AG08395 (cell line): ENCODE data around the gene TNFAIP3.
"Not testable (repeated sequence)": the region's sequence is repeated elsewhere in the genome, so short reads cannot be mapped to it uniquely, and the experiment has no call there.

Source experiments
- DNase-seq: peaks from one replicate; pipeline ENCODE4 v3.0.0; 2012; ENCODE audit warnings: mixed read lengths, low spot score

The TNFAIP3 gene

DNA sequence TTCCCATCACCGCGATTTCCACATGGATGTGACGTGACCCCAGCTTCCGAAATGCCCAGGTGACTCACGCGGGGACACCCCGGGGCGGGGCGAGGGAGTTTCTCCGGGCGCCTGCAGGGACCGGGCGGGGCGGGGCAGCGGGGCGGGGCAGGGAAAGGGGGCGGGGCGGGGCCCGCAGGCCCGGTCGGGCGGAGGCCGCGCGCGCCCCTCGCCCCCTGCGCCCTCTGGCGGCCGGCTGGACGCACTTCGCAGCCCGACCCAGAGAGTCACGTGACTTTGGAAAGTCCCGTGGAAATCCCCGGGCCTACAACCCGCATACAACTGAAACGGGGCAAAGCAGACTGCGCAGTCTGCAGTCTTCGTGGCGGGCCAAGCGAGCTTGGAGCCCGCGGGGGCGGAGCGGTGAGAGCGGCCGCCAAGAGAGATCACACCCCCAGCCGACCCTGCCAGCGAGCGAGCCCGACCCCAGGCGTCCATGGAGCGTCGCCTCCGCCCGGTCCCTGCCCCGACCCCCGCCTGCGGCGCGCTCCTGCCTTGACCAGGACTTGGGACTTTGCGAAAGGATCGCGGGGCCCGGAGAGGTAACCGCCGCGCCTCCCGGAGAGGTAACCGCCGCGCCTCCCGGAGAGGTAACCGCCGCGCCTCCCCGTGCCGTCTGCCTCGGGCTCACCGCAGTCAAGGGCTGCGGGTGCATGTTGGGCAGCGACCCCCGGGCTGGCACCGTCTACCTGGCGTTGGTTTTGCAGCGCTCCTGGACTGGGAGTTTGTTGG, at the start of gene TNFAIP3:
TSS of gene TNFAIP3 (plus strand) at position 346 of the 771 bp plus-strand sequence. CDS start 3,969 bp downstream, outside the sequence.
- peak; percentile 97 for DNase-seq

DNA sequence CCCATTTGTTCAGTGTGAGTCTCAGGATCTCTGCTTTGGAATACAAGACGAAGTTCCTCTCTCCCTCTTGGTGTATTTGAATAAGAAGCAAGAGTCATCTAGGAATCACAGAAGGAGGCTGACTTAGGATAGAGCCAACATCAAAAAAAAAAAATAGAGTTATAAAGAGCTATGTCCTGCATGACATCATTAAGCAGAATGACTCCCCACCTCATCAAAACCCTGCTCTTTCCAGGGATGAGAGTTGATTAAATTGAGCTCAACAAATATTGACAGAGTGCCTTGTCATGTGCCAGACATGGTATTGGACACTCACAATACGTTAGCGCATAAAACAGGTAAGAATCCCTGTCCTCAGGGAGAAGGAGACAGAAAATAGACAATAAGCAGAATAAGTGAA, 48.6 kb upstream of the TNFAIP3 start:
- DNase-seq = no peak

DNA sequence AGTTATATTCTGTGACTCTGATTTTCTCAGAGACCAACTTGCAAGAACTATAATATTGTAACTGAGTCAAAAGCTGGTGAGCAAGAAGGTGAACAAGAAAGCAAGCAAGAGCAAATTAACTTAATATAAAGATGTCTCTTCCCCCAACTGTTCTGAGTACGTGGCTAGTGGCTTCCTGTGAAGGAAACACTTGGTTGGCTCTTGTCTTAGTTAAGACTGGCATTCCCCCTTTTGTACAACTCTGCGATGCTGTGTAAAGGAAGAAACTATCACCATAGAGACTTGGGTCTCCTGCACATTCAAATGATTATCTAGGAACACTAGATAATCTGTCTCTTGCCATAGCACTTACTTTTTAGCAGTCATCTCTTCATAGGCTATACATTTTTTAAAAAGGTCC, 47.3 kb upstream of the TNFAIP3 start:
- DNase-seq = no peak

GRCh38 chr6:137820425-137820824, 46.6 kb upstream of the TNFAIP3 start:
- DNase-seq = no peak

GRCh38 chr6:137820952-137821351, 46.1 kb upstream of the TNFAIP3 start:
- DNase-seq = no peak

DNA sequence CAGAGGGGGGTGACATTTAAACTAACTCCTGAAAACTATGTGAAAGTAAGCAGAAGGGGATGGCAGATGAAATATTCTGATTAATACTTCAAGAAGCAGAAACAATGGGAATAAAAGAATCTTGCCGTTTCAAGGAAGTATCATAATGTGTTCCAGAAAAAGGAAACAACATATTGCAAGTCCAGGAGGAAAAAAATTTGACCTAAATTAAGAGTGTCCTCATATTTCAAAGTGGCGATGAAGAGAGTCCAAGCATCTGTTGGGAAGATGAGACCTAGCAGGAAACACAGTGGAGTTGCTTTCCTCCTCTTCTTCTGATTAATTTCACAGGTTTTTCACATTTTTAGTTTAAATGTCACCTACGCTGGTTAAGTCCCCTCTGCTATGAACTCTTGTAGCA, 45.6 kb upstream of the TNFAIP3 start:
- no peak for DNase-seq

DNA sequence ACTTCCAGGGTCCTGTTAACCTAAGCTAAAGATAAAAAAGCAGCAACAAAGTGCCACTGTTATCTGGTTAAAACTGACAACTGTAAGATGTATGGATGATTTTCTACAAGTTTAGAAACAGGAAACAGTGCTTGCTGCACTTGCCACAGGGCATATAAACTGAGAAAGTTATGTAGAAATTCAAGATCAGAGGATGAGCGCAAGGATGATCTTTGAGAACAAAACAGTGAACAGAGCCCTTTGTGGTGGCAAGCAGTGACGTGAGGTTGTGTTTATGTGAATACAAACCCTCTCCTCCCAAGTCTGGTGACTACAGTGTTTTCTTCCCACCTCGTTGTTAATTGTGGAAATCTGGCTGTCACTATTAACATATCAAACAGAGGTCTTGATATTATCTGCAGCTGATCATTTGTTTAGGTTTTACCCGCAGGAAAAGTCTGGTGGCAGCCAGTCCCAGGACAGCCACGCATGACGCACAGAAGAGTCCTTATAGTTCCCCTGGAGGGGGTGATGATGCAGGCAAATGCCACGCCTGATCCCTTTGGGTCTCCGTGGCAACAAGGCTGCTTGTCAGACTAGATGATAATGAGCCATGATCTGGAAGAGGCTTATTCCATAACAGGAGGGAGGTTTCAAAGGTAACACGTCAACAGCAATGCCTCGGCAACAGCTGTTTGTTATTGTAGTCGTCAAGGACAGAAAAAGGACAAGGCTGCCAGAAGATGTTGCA, 43.1 kb upstream of the TNFAIP3 start:
- DNase-seq = peak; percentile 51

- no peak for DNase-seq
These were observed 42.5 kb upstream of the TNFAIP3 start for GRCh38 chr6:137824556-137824879.

GRCh38 chr6:137824896-137825295, 42.2 kb upstream of the TNFAIP3 start:
- DNase-seq = no peak

DNA sequence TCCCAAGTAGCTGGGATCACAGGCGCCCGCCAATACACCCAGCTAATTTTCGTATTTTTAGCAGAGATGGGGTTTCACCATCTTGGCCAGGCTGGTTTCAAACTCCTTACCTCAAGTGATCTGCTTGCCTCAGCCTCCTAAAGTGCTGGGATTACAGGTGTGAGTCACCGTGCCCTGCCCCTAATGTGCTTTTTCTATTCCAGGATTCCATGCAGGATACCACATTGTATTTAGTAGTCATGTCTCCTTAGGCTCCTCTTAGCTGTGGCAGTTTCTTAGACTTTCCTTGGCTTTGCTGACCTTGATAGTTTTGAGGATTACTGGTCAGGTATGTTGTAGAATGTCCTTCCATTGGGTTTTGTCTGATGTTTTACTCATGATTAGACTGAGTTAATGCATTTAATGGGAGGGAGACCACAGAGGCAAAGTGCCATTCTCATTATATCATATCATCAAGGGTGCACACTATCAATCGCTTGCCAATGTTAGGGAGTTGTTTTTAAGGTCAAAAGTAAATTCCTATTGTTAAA, 39.6 kb upstream of the TNFAIP3 start:
- DNase-seq = no peak

DNA sequence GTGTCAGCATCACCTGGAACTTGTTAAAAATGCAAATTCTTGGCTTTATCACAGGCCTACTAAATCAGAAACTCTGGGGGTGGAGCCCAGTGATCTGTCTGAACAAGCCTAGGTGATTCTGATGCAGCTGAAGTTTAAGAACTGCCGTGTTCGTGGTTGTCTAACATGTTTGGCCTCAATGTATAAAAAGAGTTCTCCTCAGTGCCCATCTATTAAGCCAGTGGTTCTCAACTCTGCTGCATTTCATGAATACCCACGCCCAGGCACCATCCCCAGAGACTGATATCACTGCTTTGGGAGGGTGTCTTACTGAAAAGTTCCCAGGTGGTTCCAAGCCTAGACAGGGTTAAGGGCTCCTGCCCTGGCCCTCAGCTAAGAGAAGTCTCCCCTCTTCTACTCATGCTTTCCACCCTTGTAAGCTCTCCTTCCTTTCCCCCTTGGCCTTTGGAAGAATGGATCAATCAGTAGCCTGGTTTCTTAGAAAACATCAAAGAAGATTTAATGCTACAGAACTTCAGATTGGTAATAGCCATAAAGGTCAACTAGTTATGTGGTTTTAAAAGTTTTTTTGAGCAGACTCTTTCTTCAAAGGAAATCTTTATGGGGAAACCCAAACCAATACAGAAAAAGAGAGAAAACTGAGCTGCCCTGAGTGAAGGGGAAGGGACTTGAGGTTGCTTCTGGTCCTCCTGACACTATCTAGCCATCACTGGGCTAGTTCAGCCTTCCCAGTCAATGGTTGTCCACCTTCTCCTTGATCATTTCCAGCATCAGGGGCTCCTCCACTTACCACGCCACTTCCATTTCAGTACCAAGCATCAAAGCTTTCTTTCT, 38.9 kb upstream of the TNFAIP3 start:
- DNase-seq = no peak

- no peak for DNase-seq
These were observed 37.4 kb upstream of the TNFAIP3 start for GRCh38 chr6:137829641-137830083.

GRCh38 chr6:137830511-137830911, 36.5 kb upstream of the TNFAIP3 start:
- DNase-seq = no peak

- DNase-seq = peak; percentile 71
These were observed 34.9 kb upstream of the TNFAIP3 start for GRCh38 chr6:137832110-137832509.

DNA sequence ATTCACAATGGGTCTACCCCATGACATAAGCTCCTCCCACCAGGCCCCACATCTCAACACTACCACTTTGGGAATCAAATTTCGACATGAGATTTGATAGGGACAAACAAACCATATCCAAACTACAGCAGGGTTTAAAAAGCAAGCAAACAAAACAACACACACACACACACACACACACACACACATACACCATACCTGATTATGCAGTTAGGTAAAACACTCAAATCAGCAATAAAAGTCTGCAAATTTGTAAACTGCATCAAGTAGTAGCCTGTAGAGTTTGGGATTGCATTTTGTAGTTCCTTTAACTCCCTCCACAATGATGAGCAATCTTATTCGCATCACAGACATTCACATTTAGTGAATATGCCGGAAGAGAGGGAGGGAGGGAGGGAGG, 32.6 kb upstream of the TNFAIP3 start:
- no peak for DNase-seq

GRCh38 chr6:137836788-137837187, 30.3 kb upstream of the TNFAIP3 start:
- DNase-seq = no peak

GRCh38 chr6:137838090-137838489, 29.0 kb upstream of the TNFAIP3 start:
- DNase-seq = not testable (repeated sequence)

- DNase-seq = not testable (repeated sequence)
These were observed 28.5 kb upstream of the TNFAIP3 start for GRCh38 chr6:137838597-137838996.

DNA sequence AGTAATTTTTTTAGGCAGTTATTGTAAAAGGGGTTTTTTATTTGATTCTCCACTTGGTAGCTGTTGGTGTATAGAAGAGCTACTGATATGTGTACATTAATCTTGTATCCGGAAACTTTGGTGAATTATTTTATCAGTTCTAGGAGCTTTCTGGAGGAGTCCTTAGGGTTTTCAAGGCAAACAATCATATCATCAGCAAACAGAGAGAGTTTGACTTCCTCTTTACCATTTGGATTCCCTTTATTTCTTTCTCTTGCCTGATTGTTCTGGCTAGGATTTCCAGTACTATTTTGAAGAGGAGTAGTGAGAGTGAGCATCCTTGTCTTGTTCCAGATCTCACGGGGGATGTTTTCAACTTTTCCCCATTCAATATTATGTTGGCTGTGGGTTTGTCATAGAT, 28.0 kb upstream of the TNFAIP3 start:
- no peak for DNase-seq

DNA sequence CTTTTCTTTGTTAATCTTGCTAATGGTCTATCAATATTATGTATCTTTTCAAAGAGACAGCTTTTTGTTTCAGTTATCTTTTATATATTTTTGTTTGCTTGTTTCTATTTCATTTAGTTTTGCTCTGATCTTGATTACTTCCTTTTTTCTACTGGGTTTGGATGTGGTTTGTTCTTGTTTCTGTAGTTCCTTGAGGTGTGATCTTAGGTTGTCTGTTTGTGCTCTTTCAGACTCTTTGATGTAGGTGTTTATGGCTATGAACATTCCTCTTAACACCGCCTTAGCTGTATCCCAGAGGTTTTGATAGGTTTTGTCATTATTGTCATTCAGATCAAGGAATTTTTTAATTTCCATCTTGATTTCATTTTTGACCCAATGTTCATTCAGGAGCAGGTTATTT, 26.8 kb upstream of the TNFAIP3 start:
- DNase-seq = no peak

- DNase-seq = no peak
These were observed 23.8 kb upstream of the TNFAIP3 start for GRCh38 chr6:137843211-137843610.

GRCh38 chr6:137844327-137844726, 22.7 kb upstream of the TNFAIP3 start:
- not testable (repeated sequence) for DNase-seq
